ENCODE data around the gene MST1. TPM values are rescaled to one million over a fixed set of nuclear protein-coding genes. Genes with fewer than 3 reads are reported as not detected.

MST1 gene
- total and polyA plus RNA-seq, 3 donors from 2014 or later = 60.3 to 73.4 (median 67.1) TPM

GRCh38 chr3:49670940-49671290, 18.4 kb downstream of the MST1 start:
- 56 to 72% methylated on average over 6 of the region's 6 CpGs for WGBS, 2 donors
- no peak for TF ChIP-seq POLR2A (IDR thresholded peaks at IDR 0.05)
- intact Hi-C loops (cut with DNase I; ENCODE audit: low total_unique reads) = loop anchor here (10.0 kb wide), 1 partner anchor 126 kb away; no protein-coding TSS in a partner anchor

GRCh38 chr3:49669352-49669751, 19.9 kb downstream of the MST1 start:
- H3K9me3 ChIP-seq = no peaks in the 10 kb centered on the region
- DNase-seq = no peak
- TF ChIP-seq POLR2A (IDR thresholded peaks at IDR 0.05) = no peak
- TF ChIP-seq CTCF (IDR thresholded peaks at IDR 0.05) = no peak
- 85 to 100% methylated on average over 3 of the region's 3 CpGs for WGBS, 2 donors
- no peaks in the 10 kb centered on the region for H3K36me3 ChIP-seq (ENCODE audit: low read depth, missing control alignments)
- no peaks in the 10 kb centered on the region for H3K27me3 ChIP-seq
- peaks cover 4% of the 10 kb centered on the region for H3K4me1 ChIP-seq
- intact Hi-C loops (cut with DNase I; ENCODE audit: low total_unique reads) = no loop called here
- H3K27ac ChIP-seq = no peak overlapping the region
- no peak overlapping the region for H3K4me3 ChIP-seq

More at GRCh38 chr3:49670940-49671290, 18.4 kb downstream of the MST1 start:
- H3K27me3 ChIP-seq = no peaks in the 10 kb centered on the region
- H3K9me3 ChIP-seq = no peaks in the 10 kb centered on the region
- no peak overlapping the region for H3K27ac ChIP-seq
- no peaks in the 10 kb centered on the region for H3K36me3 ChIP-seq (ENCODE audit: low read depth, missing control alignments)
- H3K4me3 ChIP-seq = no peak overlapping the region
- DNase-seq = no peak
- H3K4me1 ChIP-seq = peaks cover 12% of the 10 kb centered on the region

- H3K27ac ChIP-seq = no peak overlapping the region
- H3K27me3 ChIP-seq = no peaks in the 10 kb centered on the region
- H3K36me3 ChIP-seq (ENCODE audit: low read depth, missing control alignments) = no peaks in the 10 kb centered on the region
- peaks cover 4% of the 10 kb centered on the region for H3K4me1 ChIP-seq
- no peak overlapping the region for H3K4me3 ChIP-seq
- intact Hi-C loops (cut with DNase I; ENCODE audit: low total_unique reads) = no loop called here
- DNase-seq = no peak
- TF ChIP-seq POLR2A (IDR thresholded peaks at IDR 0.05) (no peak), CTCF (IDR thresholded peaks at IDR 0.05) (no peak)
- no peaks in the 10 kb centered on the region for H3K9me3 ChIP-seq
- 76 to 91% methylated on average over 5 of the region's 5 CpGs for WGBS, 2 donors
These were observed 20.4 kb downstream of the MST1 start for GRCh38 chr3:49668861-49669260.

GRCh38 chr3:49668414-49668797, 20.9 kb downstream of the MST1 start:
- WGBS, 2 donors = 56 to 72% methylated on average over 5 of the region's 5 CpGs
- no peak overlapping the region for H3K4me3 ChIP-seq
- no peak for DNase-seq
- peaks cover 3% of the 10 kb centered on the region for H3K4me1 ChIP-seq
- no peaks in the 10 kb centered on the region for H3K36me3 ChIP-seq (ENCODE audit: low read depth, missing control alignments)
- TF ChIP-seq POLR2A (IDR thresholded peaks at IDR 0.05) (no peak), CTCF (IDR thresholded peaks at IDR 0.05) (no peak)
- intact Hi-C loops (cut with DNase I; ENCODE audit: low total_unique reads) = no loop called here
- no peaks in the 10 kb centered on the region for H3K27me3 ChIP-seq
- no peak overlapping the region for H3K27ac ChIP-seq
- H3K9me3 ChIP-seq = no peaks in the 10 kb centered on the region

DNA sequence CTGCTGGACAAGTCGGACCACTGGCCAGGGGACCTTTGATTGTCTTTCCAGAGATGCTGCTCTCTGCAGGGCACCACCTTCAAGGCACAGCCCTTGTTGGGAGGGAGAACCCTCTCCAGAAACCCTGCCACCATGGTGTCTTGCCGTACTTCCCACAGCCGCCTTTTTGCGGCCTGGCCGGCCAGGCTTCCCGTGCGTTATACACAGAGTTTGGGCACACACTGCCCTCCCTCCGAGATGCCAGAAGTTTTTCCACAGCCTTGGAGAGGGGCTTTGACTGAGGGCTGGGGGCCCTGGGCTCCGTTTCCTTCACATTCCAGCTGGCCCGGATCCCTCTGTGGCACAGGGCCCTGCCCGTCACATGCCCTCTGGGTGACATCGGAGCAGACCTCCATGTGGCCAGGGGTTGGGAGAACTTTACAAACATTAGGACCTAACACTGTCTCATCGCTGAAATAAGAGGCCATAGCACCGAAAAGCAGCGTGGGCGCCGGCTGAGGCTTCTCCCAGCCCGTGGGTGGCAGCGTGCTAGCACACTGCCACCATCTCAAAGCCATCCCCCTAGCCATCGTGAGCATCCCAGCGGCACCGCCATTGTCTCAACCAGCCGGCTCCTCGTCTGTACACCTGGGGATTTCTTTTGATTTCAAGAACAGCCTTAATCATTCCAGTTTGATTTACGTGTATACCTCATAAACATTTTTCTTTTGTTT, 21.4 kb downstream of the MST1 start:
- intact Hi-C loops (cut with DNase I; ENCODE audit: low total_unique reads) = no loop called here
- H3K27me3 ChIP-seq = no peaks in the 10 kb centered on the region

More for the DNA sequence above, 21.4 kb downstream of the MST1 start:
- no peak for TF ChIP-seq CTCF (IDR thresholded peaks at IDR 0.05)
- TF ChIP-seq POLR2A (IDR thresholded peaks at IDR 0.05) = no peak
- H3K36me3 ChIP-seq (ENCODE audit: low read depth, missing control alignments) = no peaks in the 10 kb centered on the region
- DNase-seq = no peak
- H3K9me3 ChIP-seq = no peaks in the 10 kb centered on the region
- WGBS, 2 donors = 85 to 88% methylated on average over 17 to 25 of the region's 25 CpGs
- H3K4me3 ChIP-seq = no peak overlapping the region
- no peak overlapping the region for H3K27ac ChIP-seq
- H3K4me1 ChIP-seq = no peaks in the 10 kb centered on the region
